H1 (cell line): ENCODE measurements around the gene DNAH8. TPM values are rescaled to one million over a fixed set of nuclear protein-coding genes. Genes with fewer than 3 reads are reported as not detected.

Source experiments
- CBX8 ChIP-seq: fragments of 300-800, 300-1000 bp; sonication (generic); IDR thresholded peaks from 2 replicates; pipeline ENCODE4 v1.7.1; 2016; ENCODE audit warnings: low read depth, low read length, borderline replicate concordance
- CHD7 ChIP-seq: fragments of 300-600 bp; sonication (generic); IDR thresholded peaks from 2 replicates; pipeline ENCODE4 v1.7.1; 2012; ENCODE audit warnings: low read length, moderate library complexity, mild to moderate bottlenecking, inconsistent platforms; ENCODE audit not compliant: insufficient replicate concordance
- RFX5 ChIP-seq: IDR thresholded peaks from 2 replicates; pipeline ENCODE4 v1.6.1; 2011; ENCODE audit warnings: low read depth, low read length, improper control_type of control experiment, borderline replicate concordance
- TAF7 ChIP-seq: optimal IDR thresholded peaks from 2 replicates; pipeline ENCODE3; 2011; ENCODE audit warnings: low read depth, mild to moderate bottlenecking, inconsistent platforms, low read length, moderate library complexity, borderline replicate concordance
- polyA plus RNA-seq, 7 experiments: library from polyadenylated mRNA; depleted of rRNA in 3 of 7; stranded (reverse) in 5 of 7; unstranded in 2 of 7; fragments of >200 nt in 5 of 7; fragments of 200-250 nt in 2 of 7; gene quantifications; 1 replicate in 5 of 7; 2 replicates in 1 of 7; 4 replicates in 1 of 7; pipeline versions ENCODE4 v1.2.1 to v1.2.3, GENCODE V29; 2011 to 2013; ENCODE audit warnings: missing spikeins in 2 of 7, mixed read lengths in 2 of 7
- total RNA-seq: library from RNA; stranded (reverse); fragmentation: NEBNext Ultra II Directional; extraction: Animal tissue kit (Norgen Biotek cat#: 25700); gene quantifications from 2 replicates; pipeline ENCODE4 v1.2.1, GENCODE V29; 2021

DNAH8 gene
- total and polyA plus RNA-seq, 2 of the 8 experiments (the other 6 are each of a cell fraction or from before 2014, with no cell fraction given): under 0.01 TPM; not detected in 1

GRCh38 chr6:38929560-38929959, 214.4 kb downstream of the DNAH8 start (continued):
- TF ChIP-seq CHD7 (no peak), RFX5 (no peak), CBX8 (no peak), TAF7 (no peak)
